Spleen (tissue), 11 donors: ENCODE results near the gene L3HYPDH. TPM values are rescaled to one million over a fixed set of nuclear protein-coding genes. Genes with fewer than 3 reads are reported as not detected.

Source experiments
- DNase-seq: peaks from one replicate; pipeline ENCODE4 v3.0.0-alpha.2; 2020
- H3K27ac ChIP-seq, 8 donors: fragments of 200-600 bp; sonication (generic) in 7 of 8; 1 replicate in 4 of 8; 2 replicates in 4 of 8; pipeline versions ENCODE4 v1.5.0 to v1.8.0; 2016 to 2021; ENCODE audit warnings: inconsistent platforms in 4 of 8, mild to moderate bottlenecking in 4 of 8, moderate library complexity in 1 of 8
- H3K27me3 ChIP-seq, 7 donors: fragments of 200-600 bp; sonication (generic) in 6 of 7; replicated peaks in 1 of 7; 1 replicate in 4 of 7; 2 replicates in 3 of 7; pipeline versions ENCODE4 v1.5.0 to v1.8.0; 2016 to 2021; ENCODE audit warnings: inconsistent platforms in 3 of 7, mild to moderate bottlenecking in 1 of 7
- H3K36me3 ChIP-seq, 6 donors: fragments of 200-600 bp; sonication (generic) in 5 of 6; 1 replicate in 4 of 6; 2 replicates in 2 of 6; pipeline versions ENCODE4 v1.5.0 to v1.8.0; 2016 to 2021; ENCODE audit warnings: inconsistent platforms in 2 of 6
- H3K4me1 ChIP-seq, 6 donors: fragments of 200-600 bp; sonication (generic) in 5 of 6; 1 replicate in 3 of 6; 2 replicates in 3 of 6; pipeline versions ENCODE4 v1.5.0 to v1.8.0; 2016 to 2021; ENCODE audit warnings: inconsistent platforms in 3 of 6
- H3K4me3 ChIP-seq, 8 donors: fragments of 200-600 bp; sonication (generic) in 7 of 8; 1 replicate in 4 of 8; 2 replicates in 4 of 8; pipeline versions ENCODE4 v1.5.0 to v1.8.0; 2016 to 2021; ENCODE audit warnings: inconsistent platforms in 4 of 8, mild to moderate bottlenecking in 4 of 8, moderate library complexity in 2 of 8
- H3K9me3 ChIP-seq, 8 donors: fragments of 200-600 bp; sonication (generic) in 7 of 8; 1 replicate in 4 of 8; 2 replicates in 4 of 8; pipeline versions ENCODE4 v1.5.0 to v1.8.0; 2016 to 2021; ENCODE audit warnings: inconsistent platforms in 4 of 8
- CTCF ChIP-seq, 11 experiments: fragments of 200-600 bp in 7 of 11; fragments of 450-650 bp in 4 of 11; sonication (generic) in 4 of 11; IDR thresholded peaks in 8 of 11; conservative IDR thresholded peaks in 3 of 11; 1 replicate in 7 of 11; 2 replicates in 4 of 11; pipeline versions ENCODE4 v1.4.0 to v1.8.0; 2016 to 2021; ENCODE audit warnings: antibody characterized with exemption in 11 of 11, inconsistent platforms in 4 of 11, mild to moderate bottlenecking in 1 of 11
- POLR2A ChIP-seq, 3 donors: fragments of 450-650 bp; IDR thresholded peaks; one replicate each; pipeline ENCODE4 v1.5.1; 2017; ENCODE audit warnings: antibody characterized with exemption in 3 of 3, mild to moderate bottlenecking in 1 of 3
- POLR2AphosphoS5 ChIP-seq, 3 donors: sonication (generic); formaldehyde crosslinking; IDR thresholded peaks; one replicate each; pipeline ENCODE4 v1.5.1; 2017; ENCODE audit warnings: antibody characterized with exemption in 3 of 3
- WGBS, 5 donors: extraction: QIAGEN DNeasy Blood & Tissue Kit in 3 of 5; methylation state at CpG; one replicate each; pipeline versions ENCODE4 v1.1.5 to v1.1.7; 2013 to 2018; 5-methylcytosine and 5-hydroxymethylcytosine counted together
- intact Hi-C: fragments of 100-400 bp; cut with DNase I; formaldehyde crosslinking; loops from one replicate; pipeline ENCODE4 v1.15.0; 2023; ENCODE audit warnings: low total_unique reads
- polyA plus RNA-seq, 3 donors: library from polyadenylated mRNA; stranded (reverse); fragments of 200-250 nt; gene quantifications; one replicate each; pipeline ENCODE4 v1.2.1, GENCODE V29; 2013
- total RNA-seq, 7 donors: library from RNA; depleted of rRNA in 3 of 7; stranded (reverse); fragments of >200 nt in 3 of 7; fragmentation: NEBNext Ultra II Directional in 4 of 7; extraction: Animal tissue kit (Norgen Biotek cat#: 25700) in 4 of 7; gene quantifications; one replicate each; pipeline versions ENCODE4 v1.1.0 to v1.2.1, GENCODE V29; 2016 to 2021
- donor health status: healthy with polysubstance abuse.
- donor health status: DM: no; HTN: no; CAD: no; lungs with moderate emphysema.
- donor health status: DM: no; HTN: no; CAD: no.
- donor health status: Bipolar disorder and iron deficiency.
- donor health status: healthy.
- donor health status: DM: no; HTN: no; CAD: no.
- donor health status: DM: yes; HTN: yes; CAD: no.

Gene L3HYPDH
- total and polyA plus RNA-seq, 10 donors, result 24.8 to 71.8 (median 42.7) TPM

GRCh38 chr14:59425322-59425935 is 58.8 kb downstream of the L3HYPDH start:
- peaks cover 0 to 32% (median 14%) of the 10 kb centered on the region in 6 donors for H3K4me1 ChIP-seq
- H3K36me3 ChIP-seq, result no peaks in the 10 kb centered on the region
- H3K9me3 ChIP-seq, result no peaks in the 10 kb centered on the region
- TF ChIP-seq POLR2A (IDR thresholded peaks at IDR 0.05) (no peak), POLR2AphosphoS5 (IDR thresholded peaks at IDR 0.05) (no peak), CTCF (IDR thresholded peaks at IDR 0.05 in 8 of 11, conservative IDR thresholded peaks at IDR 0.05 in 3 of 11) (no peak)
- 12 to 44% (median 27%) methylated on average over 3 of the region's 3 CpGs for WGBS, 5 donors
- peak overlapping the region in 7 of 8 donors; percentile 26 to 71 (median 59) for H3K27ac ChIP-seq
- intact Hi-C loops, result no loop called here
- no peaks in the 10 kb centered on the region for H3K27me3 ChIP-seq
- H3K4me3 ChIP-seq, result no peak overlapping the region
- DNase-seq, result no peak

GRCh38 chr14:59424341-59425071 is 59.7 kb downstream of the L3HYPDH start:
- H3K4me1 ChIP-seq, result peaks cover 0 to 32% (median 14%) of the 10 kb centered on the region in 6 donors
- DNase-seq, result no peak
- H3K9me3 ChIP-seq, result no peaks in the 10 kb centered on the region
- H3K36me3 ChIP-seq, result no peaks in the 10 kb centered on the region
- H3K27me3 ChIP-seq, result no peaks in the 10 kb centered on the region
- H3K4me3 ChIP-seq, result no peak overlapping the region
- TF ChIP-seq POLR2A (IDR thresholded peaks at IDR 0.05), result no peak
- TF ChIP-seq CTCF (IDR thresholded peaks at IDR 0.05 in 8 of 11, conservative IDR thresholded peaks at IDR 0.05 in 3 of 11), result no peak
- TF ChIP-seq POLR2AphosphoS5 (IDR thresholded peaks at IDR 0.05), result no peak
- 53 to 79% (median 68%) methylated on average over 4 of the region's 4 CpGs for WGBS, 5 donors
- intact Hi-C loops, result no loop called here
- peak overlapping the region in 6 of 8 donors; percentile 26 to 71 (median 60) for H3K27ac ChIP-seq

Other genes starting within 250 kb of the L3HYPDH start
- 1 to 10 TPM; 1.8 to 8.3 (median 3.3) TPM for gene GPR135, start 19.0 kb downstream of the L3HYPDH start, total RNA-seq
- under 1 TPM; 0.27 to 0.45 (median 0.37) TPM for gene GPR135, start 19.0 kb downstream of the L3HYPDH start, polyA plus RNA-seq
- 10 to 100 TPM; 28.5 to 92.2 (median 40.4) TPM for gene JKAMP, start 109 bp upstream of the L3HYPDH start, total RNA-seq
- gene JKAMP, start 109 bp upstream of the L3HYPDH start, polyA plus RNA-seq, result 10 to 100 TPM; 18.9 to 23.4 (median 21.9) TPM
- gene CCDC175, start 92.4 kb upstream of the L3HYPDH start, total RNA-seq, result 1 to 10 TPM in 1 of 7 donors, under 1 TPM in 4, not detected in 2; 0.34 to 1.9 (median 0.43) TPM
- not detected for gene CCDC175, start 92.4 kb upstream of the L3HYPDH start, polyA plus RNA-seq